Epithelial cell of prostate (primary cell): ENCODE measurements around the gene CDH8.
A peak's percentile ranks its signal among the peaks of the same experiment; 100 is the strongest.
"Not testable (repeated sequence)": the region's sequence is repeated elsewhere in the genome, so short reads cannot be mapped to it uniquely, and the experiment has no call there.

Source experiments
- DNase-seq: peaks from one replicate; pipeline ENCODE4 v3.0.0-alpha.2; 2011; ENCODE audit warnings: low read depth, low spot score
- H3K27ac ChIP-seq: fragments of 450-650 bp; 2 replicates; pipeline ENCODE4 v1.5.1; 2017; ENCODE audit warnings: mild to moderate bottlenecking

Gene CDH8

DNA sequence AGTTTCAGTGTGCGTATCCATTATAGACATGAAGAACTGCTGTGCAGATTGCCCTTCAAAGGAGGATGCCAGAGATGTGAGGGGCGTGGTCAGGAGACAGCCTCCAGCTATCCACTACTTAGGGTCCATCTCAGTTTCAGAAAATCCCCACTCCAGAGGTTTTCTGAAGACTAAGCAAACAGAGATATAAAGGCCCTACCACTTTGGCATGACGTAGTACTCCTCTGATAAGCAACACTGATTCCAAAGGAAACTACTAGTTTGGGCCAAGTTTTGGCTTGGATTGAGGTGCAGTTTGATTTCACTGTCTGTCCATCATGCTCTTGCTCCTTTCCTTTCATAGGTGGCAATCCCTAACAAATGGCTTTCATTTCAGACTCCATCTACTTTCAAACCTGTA is 228.7 kb downstream of the CDH8 start:
- DNase-seq = no peak
- H3K27ac ChIP-seq = no peak overlapping the region

DNA sequence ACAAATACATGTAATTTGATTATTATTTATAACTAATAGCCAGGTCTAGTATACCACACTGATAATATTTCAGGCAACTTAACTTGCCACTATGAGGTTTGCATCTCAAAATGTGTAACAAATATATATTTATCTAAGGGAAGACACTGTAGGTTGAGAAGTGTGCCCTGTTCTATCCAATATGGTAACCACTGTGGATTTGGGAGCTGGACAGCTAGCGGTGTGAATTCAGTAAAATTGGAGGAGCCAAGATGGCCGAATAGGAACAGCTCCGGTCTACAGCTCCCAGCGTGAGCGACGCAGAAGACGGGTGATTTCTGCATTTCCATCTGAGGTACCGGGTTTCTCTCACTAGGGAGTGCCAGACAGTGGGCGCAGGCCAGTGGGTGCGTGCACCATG is 235.0 kb downstream of the CDH8 start:
- not testable (repeated sequence) for DNase-seq, H3K27ac ChIP-seq

DNA sequence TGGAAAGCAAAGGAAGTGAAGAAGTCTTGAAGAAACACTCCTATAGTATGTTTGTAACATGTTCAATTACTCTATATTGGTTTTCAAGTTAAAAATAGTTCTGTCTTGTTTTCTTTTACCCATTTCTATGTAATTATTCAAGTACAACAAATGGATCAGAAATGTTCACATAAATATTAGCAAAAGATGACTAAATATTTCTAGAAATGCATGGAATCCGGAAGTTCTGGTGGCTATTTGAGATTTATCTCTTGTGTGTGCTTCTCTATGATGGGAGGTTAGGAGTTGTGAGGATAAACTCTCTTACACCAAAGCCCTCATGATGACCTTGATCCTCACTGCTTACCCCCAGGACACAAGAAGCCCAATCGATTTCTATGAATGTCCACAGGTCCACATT is 237.5 kb downstream of the CDH8 start:
- no peak for DNase-seq
- no peak overlapping the region for H3K27ac ChIP-seq

DNA sequence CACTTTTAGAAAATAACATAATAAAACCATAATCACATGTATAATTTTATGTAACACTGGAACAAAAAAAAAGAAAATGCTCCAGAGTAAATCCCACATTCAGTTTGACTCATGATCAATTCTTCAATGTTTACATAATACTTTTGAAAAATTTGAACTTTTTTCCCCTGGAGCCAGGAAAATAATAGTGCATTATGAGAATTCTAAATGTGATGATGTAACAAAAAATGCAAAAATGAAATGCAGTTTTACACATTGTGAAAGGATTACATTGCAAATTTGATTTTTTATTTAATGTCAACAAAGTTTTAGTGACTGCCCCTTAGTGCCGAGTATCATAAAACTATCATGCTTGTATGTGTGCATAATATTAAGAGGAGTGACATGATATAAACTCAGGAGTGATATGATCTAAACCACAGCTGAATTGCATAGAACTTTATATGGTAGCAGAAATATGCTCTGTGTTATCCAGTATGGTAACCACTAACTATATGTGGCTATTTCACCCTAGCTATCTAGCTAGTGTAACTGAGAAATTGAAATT is 238.2 kb downstream of the CDH8 start:
- no peak overlapping the region for H3K27ac ChIP-seq
- no peak for DNase-seq

DNA sequence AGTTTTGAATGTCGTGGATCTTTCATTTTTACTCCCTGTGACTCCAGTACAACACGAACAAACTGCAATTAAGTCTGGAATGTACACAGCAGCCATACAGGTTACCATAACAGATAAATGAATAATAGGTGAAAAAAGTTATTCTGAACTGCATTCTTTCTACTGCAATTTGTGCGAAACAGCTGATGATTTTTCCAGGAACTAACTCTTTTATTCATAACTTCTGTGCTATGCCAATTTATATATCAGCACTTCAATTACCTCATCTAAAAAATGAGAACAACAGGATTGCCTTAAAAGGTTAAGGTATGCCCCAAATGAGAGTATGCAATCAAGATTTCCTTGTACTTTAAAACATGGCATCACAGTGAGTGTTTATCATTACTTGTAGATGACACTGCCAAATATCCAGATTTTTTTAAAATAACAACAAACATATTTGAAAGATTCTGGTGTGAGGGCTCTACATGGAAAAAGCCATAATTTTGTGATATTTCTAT is 238.9 kb downstream of the CDH8 start:
- H3K27ac ChIP-seq = no peak overlapping the region
- no peak for DNase-seq

DNA sequence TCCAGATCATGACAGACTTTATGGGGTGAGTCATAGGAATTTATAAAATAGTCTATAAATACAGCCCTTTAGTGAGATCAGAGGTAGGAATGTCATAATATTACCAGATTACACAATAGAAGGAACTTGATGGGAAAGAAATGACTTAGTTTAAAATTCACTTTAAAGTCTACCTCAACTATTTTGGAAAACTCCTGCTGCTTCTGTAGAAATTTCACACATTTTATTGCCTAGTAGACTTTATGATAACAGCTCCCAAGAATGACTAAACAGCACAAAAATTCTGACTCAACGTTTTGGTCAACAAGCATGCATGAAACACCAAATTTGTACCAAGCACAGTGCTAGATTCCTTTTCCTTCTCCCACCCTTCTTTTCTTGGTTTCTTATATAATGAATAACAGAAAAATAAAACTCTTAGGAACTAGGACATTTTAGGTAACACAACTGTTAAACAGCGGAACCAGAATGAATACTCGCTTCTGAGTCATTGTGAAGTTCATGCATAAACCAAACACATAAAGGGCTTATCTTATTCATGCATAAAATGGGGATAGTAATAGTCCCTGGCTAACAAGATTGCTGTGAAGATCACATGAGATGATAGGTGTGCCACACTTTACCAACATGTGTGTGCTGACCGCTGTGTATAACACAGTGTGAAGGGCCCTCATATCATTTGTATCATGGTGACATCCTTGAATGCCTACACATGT is 243.9 kb downstream of the CDH8 start:
- peak overlapping the region; percentile 71 for H3K27ac ChIP-seq
- DNase-seq = peak; percentile 60

DNA sequence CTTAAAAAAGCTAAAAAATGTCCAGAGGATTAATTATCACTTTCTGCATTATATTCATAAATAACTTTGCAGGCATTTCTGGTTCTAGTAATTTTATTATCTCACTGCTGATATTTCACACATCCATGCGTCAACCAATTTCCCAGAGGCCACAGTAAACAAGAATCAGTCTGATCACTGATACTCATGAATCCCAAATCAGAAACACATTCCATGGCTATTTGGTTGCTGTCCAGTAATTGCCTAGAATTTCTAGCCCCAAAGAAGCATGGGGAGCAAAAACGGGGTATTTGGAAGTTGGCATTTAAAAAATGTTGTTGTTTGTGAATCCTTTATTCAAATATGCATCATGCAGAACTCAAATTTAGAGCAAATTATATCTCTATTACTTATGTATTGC is 244.8 kb downstream of the CDH8 start:
- peak overlapping the region; percentile 71 for H3K27ac ChIP-seq
- DNase-seq = no peak

DNA sequence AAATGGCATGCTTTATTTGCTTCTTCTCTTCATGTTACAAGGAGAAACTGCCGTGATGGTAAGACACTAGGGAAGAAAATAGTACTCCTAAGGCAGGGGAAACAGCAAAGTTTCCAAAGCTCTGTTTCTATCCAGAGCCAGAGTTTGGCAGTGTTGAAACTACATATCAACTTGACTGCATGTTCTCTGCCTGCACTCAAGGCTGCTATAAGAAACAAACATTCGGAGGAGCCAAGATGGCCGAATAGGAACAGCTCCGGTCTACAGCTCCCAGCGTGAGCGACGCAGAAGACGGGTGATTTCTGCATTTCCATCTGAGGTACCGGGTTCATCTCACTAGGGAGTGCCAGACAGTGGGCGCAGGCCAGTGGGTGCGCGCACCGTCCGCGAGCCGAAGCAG is 254.4 kb downstream of the CDH8 start:
- not testable (repeated sequence) for H3K27ac ChIP-seq, DNase-seq

DNA sequence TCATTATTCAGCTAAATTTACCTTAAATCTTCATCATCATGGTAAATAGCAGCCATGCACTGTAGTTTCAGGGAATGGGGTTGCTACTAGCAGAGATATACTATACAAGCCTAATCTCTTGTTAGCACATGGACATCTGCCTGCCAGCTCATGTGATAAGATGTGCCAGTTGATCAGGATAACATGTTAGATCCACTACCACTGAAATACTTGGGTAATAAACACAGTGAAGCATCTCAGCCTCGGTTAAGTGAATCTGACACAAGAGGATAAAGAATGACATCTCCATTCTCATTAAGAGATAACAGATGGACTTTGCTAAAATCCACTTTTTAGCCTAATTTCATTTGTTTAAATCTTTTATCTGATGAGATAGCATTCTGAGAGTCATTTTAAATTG is 256.1 kb downstream of the CDH8 start:
- DNase-seq = no peak
- no peak overlapping the region for H3K27ac ChIP-seq

DNA sequence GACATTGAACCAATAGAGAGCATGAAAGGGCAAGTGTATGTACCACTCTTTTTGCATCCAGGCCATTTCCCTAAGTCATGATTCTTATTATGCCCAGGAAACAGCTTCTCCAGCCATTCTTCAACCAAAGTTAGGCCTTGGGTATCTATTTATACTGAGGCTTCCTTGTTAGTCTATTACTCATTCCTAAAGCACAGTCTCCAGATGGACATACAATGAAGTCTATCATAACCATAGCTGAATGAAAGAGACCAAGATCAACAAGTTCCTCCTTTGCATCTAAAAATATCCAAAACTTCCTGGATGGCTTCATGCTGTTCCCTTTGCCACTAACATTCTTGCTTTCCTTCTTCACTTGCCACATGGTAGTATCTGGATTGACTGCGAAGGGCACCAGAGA is 265.9 kb downstream of the CDH8 start:
- H3K27ac ChIP-seq = no peak overlapping the region
- DNase-seq = peak; percentile 3

DNA sequence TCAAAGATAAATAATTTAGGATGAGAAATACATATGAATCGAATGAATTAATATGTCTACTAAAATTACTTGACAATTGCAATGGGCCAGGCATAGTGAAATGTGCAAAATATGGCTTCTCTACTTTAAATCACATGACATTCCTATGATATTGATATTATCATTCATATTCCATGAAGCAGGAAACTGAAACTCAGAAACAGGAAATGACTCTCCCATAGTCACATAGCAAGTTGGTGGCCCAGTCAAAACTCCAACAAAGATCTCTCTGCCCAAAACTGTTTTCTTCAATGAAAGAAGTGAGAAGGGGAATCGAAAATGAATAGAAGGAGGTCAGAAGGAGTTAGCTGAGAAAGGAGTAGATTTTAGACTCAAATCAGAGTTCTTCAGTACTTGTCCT is 272.2 kb downstream of the CDH8 start:
- no peak overlapping the region for H3K27ac ChIP-seq
- no peak for DNase-seq

DNA sequence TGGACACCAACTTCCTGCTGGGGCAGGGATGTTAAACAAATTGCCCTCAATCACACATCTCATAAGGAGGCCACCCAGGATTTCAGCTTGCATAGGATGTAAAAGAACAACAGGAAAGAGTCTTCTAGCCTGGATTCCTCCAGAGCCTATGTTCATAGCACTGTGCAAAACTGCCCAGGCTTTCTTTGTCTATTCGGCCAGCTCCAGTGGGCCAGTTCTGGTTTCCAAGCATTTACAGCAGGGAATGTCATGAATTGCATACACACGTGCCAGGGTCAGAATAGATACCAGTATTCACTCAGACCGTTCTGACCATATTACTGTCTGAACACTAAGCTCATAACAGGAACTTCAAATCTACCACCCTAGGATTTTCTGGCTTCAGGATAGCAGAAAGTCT is 273.2 kb downstream of the CDH8 start:
- no peak overlapping the region for H3K27ac ChIP-seq

DNA sequence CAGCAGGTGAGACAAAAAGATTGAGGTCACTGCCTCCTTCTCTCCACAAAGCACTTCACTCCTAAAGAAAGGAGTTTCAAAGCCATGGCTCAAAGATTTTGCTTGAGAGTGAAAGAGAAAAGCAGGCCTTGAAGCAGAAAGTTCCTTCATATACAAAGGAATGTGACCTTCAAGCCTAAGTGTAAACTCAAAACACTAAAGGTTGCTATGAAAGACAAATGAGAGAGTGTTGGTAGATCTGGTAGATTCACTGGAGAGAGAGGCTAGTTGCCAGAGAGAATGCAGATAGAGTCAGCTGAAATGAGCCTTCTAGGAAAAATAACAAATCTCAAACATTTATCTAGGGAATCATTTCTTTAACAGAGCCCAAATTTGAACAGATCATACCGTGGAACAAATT is 305.2 kb downstream of the CDH8 start:
- H3K27ac ChIP-seq = no peak overlapping the region

More for the DNA sequence above, 273.2 kb downstream of the CDH8 start:
- no peak for DNase-seq

DNA sequence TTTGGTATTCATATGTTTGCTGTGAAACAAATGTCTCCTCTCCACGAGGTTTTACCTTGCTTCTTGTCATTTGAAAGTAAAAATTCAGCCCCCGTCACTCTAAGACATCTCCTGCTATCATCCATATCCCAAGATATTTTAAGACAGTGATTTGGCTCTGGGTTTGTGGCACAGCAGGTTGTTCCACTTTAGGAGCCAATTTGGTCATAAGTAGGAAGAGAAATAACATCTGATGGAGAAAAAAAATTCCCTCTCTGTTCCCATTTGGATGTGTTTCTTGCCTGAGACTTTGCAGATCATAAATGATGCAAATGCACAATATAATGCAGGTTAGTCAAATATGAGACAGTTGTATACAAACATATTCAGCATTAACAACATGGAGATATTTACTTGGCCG is 309.5 kb downstream of the CDH8 start:
- DNase-seq = no peak
- H3K27ac ChIP-seq = no peak overlapping the region

More for the DNA sequence above, 305.2 kb downstream of the CDH8 start:
- no peak for DNase-seq

DNA sequence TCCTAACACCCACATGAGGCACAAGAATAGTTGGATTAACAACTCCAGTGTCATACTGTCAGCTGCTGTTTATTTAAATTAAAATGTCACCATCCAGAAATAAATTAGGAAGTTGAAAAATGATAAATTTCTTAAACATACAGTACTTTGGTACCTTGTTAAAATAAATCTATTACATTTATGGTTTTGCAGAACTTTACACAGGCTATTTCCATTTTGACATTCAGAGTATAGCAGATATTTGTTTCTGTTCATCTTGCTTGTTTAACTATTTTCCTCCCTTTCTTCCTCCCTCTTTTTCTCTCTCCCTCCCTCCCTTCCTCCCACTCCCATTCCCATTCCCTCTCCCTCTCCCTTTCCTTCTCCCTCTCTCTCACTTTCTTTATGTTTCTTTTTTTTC is 310.1 kb downstream of the CDH8 start:
- DNase-seq = no peak
- H3K27ac ChIP-seq = no peak overlapping the region

DNA sequence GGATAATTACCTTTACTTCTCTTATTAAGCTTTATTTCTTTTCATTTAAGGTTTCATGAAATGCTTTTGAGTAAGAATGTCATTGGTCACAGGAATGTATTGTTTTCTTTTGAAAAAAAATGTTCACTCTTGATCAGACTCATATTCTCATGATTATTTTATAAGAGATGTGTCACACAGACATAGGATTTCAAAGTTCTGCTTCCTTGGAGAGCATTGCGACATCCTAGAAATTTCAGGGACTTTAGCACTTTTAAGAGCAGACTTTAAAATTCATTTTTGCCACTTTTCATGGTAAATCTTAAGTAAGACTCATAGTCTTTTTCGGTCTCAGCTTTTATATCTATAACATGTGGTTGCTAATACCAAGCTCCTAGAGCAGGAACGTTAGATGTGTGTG is 314.7 kb downstream of the CDH8 start:
- no peak overlapping the region for H3K27ac ChIP-seq
- no peak for DNase-seq

DNA sequence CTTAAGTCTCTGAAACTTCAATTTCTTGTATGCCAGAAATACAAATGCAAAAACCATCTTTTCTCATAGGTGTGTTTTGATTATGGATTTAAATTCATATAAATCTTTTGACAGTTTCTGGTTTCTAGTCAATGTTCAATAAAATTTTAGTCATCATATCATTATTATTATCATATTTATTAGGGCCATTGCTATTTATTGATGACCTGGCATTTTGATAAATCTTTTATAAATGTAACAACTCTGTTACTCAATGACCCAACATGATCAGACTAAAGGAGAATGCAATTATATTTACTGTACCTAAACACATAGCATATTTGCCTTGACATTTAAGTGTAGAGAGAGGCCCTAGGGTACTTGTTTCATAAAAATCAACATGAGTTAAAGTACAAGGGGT is 320.8 kb downstream of the CDH8 start:
- H3K27ac ChIP-seq = no peak overlapping the region
- DNase-seq = no peak

DNA sequence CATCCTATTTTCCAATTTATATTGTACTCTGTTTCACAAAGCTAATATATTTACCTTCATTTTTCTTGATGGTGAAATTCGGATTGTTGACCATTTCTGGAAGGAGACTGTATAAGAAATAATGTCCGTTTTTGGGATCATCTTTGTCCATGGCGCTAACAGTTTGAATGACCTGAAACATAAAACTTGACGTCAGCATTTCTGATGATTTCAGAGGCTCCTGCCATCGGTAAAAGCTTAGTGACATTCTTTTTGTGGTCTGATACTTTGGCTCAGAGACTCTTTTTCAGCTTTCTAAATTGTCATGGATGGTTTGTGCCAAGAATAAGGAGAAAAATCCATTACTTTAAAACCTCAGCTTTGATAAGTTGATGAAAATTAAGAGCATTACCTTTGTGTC is 322.5 kb downstream of the CDH8 start:
- DNase-seq = no peak
- H3K27ac ChIP-seq = no peak overlapping the region

DNA sequence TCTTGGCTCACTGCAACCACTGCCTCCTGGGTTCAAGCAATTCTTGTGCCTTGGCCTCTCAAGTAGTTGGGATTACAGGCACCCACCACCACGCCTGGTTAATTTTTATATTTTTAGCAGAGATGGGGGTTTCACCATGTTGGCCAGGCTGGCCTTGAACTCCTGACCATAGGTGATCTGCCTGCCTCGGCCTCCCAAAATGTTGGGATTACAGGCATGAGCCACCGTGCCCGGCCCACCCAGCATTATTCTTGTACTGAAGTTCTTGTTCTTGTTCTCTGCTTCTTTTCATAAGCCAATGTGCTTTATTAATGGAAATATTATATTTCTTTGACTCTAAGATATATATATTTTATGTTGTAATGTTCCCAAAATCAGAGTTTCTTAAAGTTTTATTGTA is 336.6 kb downstream of the CDH8 start:
- DNase-seq, H3K27ac ChIP-seq: not testable (repeated sequence)

DNA sequence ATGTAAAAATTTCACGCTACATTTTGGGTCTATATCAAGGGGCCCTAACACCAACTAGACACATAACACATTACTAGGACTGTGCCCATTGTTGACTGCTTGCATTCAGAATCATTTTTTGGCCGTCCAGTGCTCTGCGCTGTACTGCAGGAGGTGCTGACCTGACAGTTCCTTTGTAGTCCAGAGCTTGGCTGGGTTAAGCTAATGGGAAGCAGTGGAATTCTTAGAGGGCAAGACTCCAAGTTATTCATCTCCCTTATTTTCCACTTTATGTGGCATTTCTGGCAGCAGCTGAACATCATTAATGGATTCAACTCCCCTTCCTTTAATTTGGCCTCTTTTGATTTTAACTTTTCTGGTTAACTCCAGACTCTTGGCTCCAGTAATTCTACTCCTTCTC is 351.7 kb downstream of the CDH8 start:
- DNase-seq = no peak

DNA sequence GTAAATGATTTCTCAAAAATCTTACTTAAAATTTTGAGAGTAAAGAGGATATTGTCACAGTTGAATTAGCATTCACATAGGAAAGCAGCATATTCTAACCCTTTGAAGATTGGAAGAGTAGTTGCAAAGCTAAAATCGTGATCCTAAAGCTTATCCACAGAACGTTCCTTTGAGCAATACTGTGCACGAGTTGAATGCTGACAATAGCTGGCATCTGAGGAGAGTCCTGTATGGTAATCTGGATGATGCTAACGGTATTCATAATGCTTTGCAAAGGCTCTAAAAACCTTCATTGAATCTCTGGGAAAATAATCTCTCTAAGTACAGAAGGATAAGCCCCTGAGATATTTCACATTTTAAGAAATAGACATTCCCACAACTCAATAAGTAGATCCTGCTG is 354.6 kb downstream of the CDH8 start:
- DNase-seq = no peak
- no peak overlapping the region for H3K27ac ChIP-seq

More for the DNA sequence above, 351.7 kb downstream of the CDH8 start:
- H3K27ac ChIP-seq = no peak overlapping the region

DNA sequence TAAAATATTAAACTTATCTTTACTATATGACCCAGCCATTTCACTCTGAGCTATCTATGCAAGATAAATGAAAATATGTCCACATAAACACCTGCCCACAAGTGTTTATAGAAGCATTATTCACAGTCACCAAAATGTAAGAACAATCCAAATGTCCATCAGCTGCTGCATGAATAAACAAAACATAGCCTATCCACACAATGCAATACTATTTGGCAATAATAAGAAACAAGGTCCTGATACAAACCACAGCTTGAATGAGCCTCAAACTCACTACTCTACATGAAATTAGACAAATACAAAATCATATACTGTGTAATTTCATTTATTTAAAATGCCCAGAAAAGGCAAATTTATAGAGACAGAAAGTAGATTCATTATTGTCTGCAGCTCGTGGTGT is 355.1 kb downstream of the CDH8 start:
- no peak for DNase-seq
- no peak overlapping the region for H3K27ac ChIP-seq
